Body of pancreas (tissue), 4 donors: ENCODE data around the gene DUS4L.

Experiments used
- CTCF ChIP-seq, 7 experiments: fragments of 450-650 bp in 4 of 7; fragments of 200-600 bp in 3 of 7; sonication (generic) in 3 of 7; IDR thresholded peaks; one replicate each; pipeline ENCODE4 v1.5.1; 2016 to 2019; ENCODE audit warnings: antibody characterized with exemption in 7 of 7
- POLR2A ChIP-seq, 3 donors: fragments of 450-650 bp; IDR thresholded peaks; one replicate each; pipeline ENCODE4 v1.6.1; 2016; ENCODE audit warnings: antibody characterized with exemption in 3 of 3, mild to moderate bottlenecking in 2 of 3

- no peak for TF ChIP-seq CTCF (IDR thresholded peaks at IDR 0.05)
- TF ChIP-seq POLR2A (IDR thresholded peaks at IDR 0.05): no peak
Measured at GRCh38 chr7:107544848-107545591, 18.8 kb upstream of the DUS4L start.
